Heart right ventricle (tissue), 16 donors: ENCODE data around the gene SAC3D1. TPM values are rescaled to one million over a fixed set of nuclear protein-coding genes. Genes with fewer than 3 reads are reported as not detected.

Source experiments
- ATAC-seq, 8 donors: fragments of 200-7000 bp; cut with Tn5 transposase; one replicate each; pipeline ENCODE4 v1.9.1; 2020; ENCODE audit warnings: mild to moderate bottlenecking in 8 of 8, moderate library complexity in 8 of 8, moderate number of reproducible peaks in 1 of 8
- DNase-seq, 2 donors: peaks; one replicate each; pipeline ENCODE4 v3.0.0-alpha.2; 2020
- H3K27ac ChIP-seq, 10 donors: fragments of 200-600 bp; sonication (generic) in 2 of 10; one replicate each; pipeline versions ENCODE4 v1.5.0 to v1.8.0; 2020 to 2022; ENCODE audit warnings: mild to moderate bottlenecking in 3 of 10
- H3K27me3 ChIP-seq, 7 donors: fragments of 200-600 bp; one replicate each; pipeline ENCODE4 v1.8.0; 2021 to 2022; ENCODE audit warnings: mild to moderate bottlenecking in 2 of 7
- H3K36me3 ChIP-seq, 9 donors: fragments of 200-600 bp; sonication (generic) in 1 of 9; one replicate each; pipeline versions ENCODE4 v1.5.0 to v1.8.0; 2020 to 2022; ENCODE audit warnings: mild to moderate bottlenecking in 2 of 9
- H3K4me1 ChIP-seq, 9 donors: fragments of 200-600 bp; sonication (generic) in 1 of 9; one replicate each; pipeline versions ENCODE4 v1.5.0 to v1.8.0; 2020 to 2022; ENCODE audit warnings: mild to moderate bottlenecking in 4 of 9
- H3K4me3 ChIP-seq, 10 donors: fragments of 200-600 bp; sonication (generic) in 2 of 10; one replicate each; pipeline versions ENCODE4 v1.5.0 to v1.8.0; 2020 to 2022; ENCODE audit warnings: mild to moderate bottlenecking in 7 of 10, moderate library complexity in 2 of 10
- H3K9me3 ChIP-seq, 11 donors: fragments of 200-600 bp in 10 of 11; sonication (generic) in 2 of 11; one replicate each; pipeline versions ENCODE4 v1.5.0 to v1.8.0; 2013 to 2022; ENCODE audit warnings: mild to moderate bottlenecking in 2 of 11, control low read depth in 1 of 11, moderate library complexity in 1 of 11
- CTCF ChIP-seq, 9 donors: fragments of 200-600 bp; sonication (generic) in 2 of 9; IDR thresholded peaks; one replicate each; pipeline versions ENCODE4 v1.5.0 to v1.8.0; 2021 to 2022; ENCODE audit warnings: antibody characterized with exemption in 9 of 9, mild to moderate bottlenecking in 5 of 9, moderate library complexity in 1 of 9
- WGBS, 2 donors: extraction: QIAGEN DNeasy Blood & Tissue Kit; methylation state at CpG; one replicate each; pipeline ENCODE4 v1.1.7; 2013; ENCODE audit warnings: inconsistent platforms in 1 of 2; 5-methylcytosine and 5-hydroxymethylcytosine counted together
- intact Hi-C, 10 donors: fragments of 100-400 bp; cut with DNase I; formaldehyde crosslinking; loops; one replicate each; pipeline versions ENCODE4 v1.11.1 to v1.14.2; 2022
- polyA plus RNA-seq, 2 donors: library from polyadenylated mRNA; stranded (reverse); fragments of 200-250 nt; gene quantifications; one replicate each; pipeline ENCODE4 v1.2.3, GENCODE V29; 2013
- total RNA-seq, 10 donors: library from RNA; stranded (reverse); fragmentation: NEBNext Ultra II Directional in 3 of 10; extraction: Animal tissue kit (Norgen Biotek cat#: 25700) in 3 of 10; gene quantifications; one replicate each; pipeline versions ENCODE4 v1.2.1 to v1.2.4, GENCODE V29; 2021 to 2023
- donor health status: Arrhythmogenic right ventricular cardiomyopathy.
- donor health status: ischemic (EF 13 %, LVEDD 7.1; RV severe dilation, severe dysfunction).
- donor health status: healthy with polysubstance abuse.
- donor health status: DM: no; HTN: yes; CAD: no.
- donor health status: DM: no; HTN: no; CAD: no.
- donor health status: ischemic (EF 25% LVEDD 6.9; RV normal size, moderate dysfunction).
- donor health status: ischemic (EF 25% LVEDD 5.7; RV mildly dilated, moderate dysfunction).
- donor health status: healthy.
- donor health status: DM: yes; HTN: yes; CAD: no.
- donor health status: Ischemic cardiomyopathy.
- donor health status: ischemic (EF 35%, LVEDD 5.7; RV mildly dilated, moderate dysfunction).
- donor health status: nonischemic (EF 11% LVEDD 7.7; RV severe dilation, severe dysfunction).
- donor health status: DM: yes; HTN: yes; CAD: no.
- donor health status: PGD.
- donor health status: ischemic (EF 29% LVEDD 5.4; RV normal size, mild dysfunction).
- donor health status: nonischemic (EF 23%, LVEDD 6.1; RV moderate dilation, normal function).

The SAC3D1 gene
- total and polyA plus RNA-seq, 12 donors = 3.8 to 17.3 (median 4.8) TPM

GRCh38 chr11:65063532-65063931 is 22.5 kb downstream of the SAC3D1 start:
- Histone ChIP-seq H3K4me1 (no peaks in the 10 kb centered on the region), H3K27ac (no peak overlapping the region), H3K27me3 (peaks cover 0 to 8% (median 0%) of the 10 kb centered on the region in 7 donors), H3K4me3 (no peak overlapping the region), H3K9me3 (no peaks in the 10 kb centered on the region), H3K36me3 (no peaks in the 10 kb centered on the region)
- ATAC-seq (no peak), DNase-seq (no peak)
- no peak for TF ChIP-seq CTCF (IDR thresholded peaks at IDR 0.05)
- intact Hi-C loops = no loop called here
- 65 to 69% methylated on average over 3 of the region's 3 CpGs for WGBS, 2 donors

- DNase-seq (no peak), ATAC-seq (no peak)
- H3K4me1 ChIP-seq = no peaks in the 10 kb centered on the region
- no peak overlapping the region for H3K4me3 ChIP-seq
- H3K27ac ChIP-seq = no peak overlapping the region
- intact Hi-C loops = no loop called here
- H3K9me3 ChIP-seq = no peaks in the 10 kb centered on the region
- 78 to 81% methylated on average over 4 of the region's 4 CpGs for WGBS, 2 donors
- peaks cover 0 to 8% (median 0%) of the 10 kb centered on the region in 7 donors for H3K27me3 ChIP-seq
- TF ChIP-seq CTCF (IDR thresholded peaks at IDR 0.05) = no peak
- H3K36me3 ChIP-seq = no peaks in the 10 kb centered on the region
Measured at GRCh38 chr11:65064847-65065240, 23.8 kb downstream of the SAC3D1 start.

GRCh38 chr11:65065851-65066250 is 24.8 kb downstream of the SAC3D1 start:
- no peaks in the 10 kb centered on the region for H3K9me3 ChIP-seq
- no peak for DNase-seq
- no peak overlapping the region for H3K4me3 ChIP-seq
- no peak for ATAC-seq
- no peaks in the 10 kb centered on the region for H3K36me3 ChIP-seq
- H3K4me1 ChIP-seq = no peaks in the 10 kb centered on the region
- TF ChIP-seq CTCF (IDR thresholded peaks at IDR 0.05) = no peak
- no peak overlapping the region for H3K27ac ChIP-seq
- peaks cover 0 to 8% (median 0%) of the 10 kb centered on the region in 7 donors for H3K27me3 ChIP-seq
- intact Hi-C loops = no loop called here
- 42 to 56% methylated on average over 7 of the region's 7 CpGs for WGBS, 2 donors

- Histone ChIP-seq H3K4me1 (no peaks in the 10 kb centered on the region), H3K36me3 (no peaks in the 10 kb centered on the region), H3K4me3 (no peak overlapping the region), H3K9me3 (no peaks in the 10 kb centered on the region), H3K27me3 (peaks cover 0 to 8% (median 0%) of the 10 kb centered on the region in 7 donors), H3K27ac (no peak overlapping the region)
- TF ChIP-seq CTCF (IDR thresholded peaks at IDR 0.05) = no peak
- DNase-seq = no peak
- ATAC-seq = no peak
- WGBS, 2 donors = 75 to 76% methylated on average over 11 of the region's 11 CpGs
- intact Hi-C loops = no loop called here
Measured at GRCh38 chr11:65066315-65066714, 25.3 kb downstream of the SAC3D1 start.
